Middle frontal gyrus (tissue), 1 donor: ENCODE data around the gene SBDS.
"Not testable (repeated sequence)": the region's sequence is repeated elsewhere in the genome, so short reads cannot be mapped to it uniquely, and the experiment has no call there.

Source experiments
- DNase-seq: peaks from one replicate; pipeline ENCODE4 v3.0.0-alpha.2; 2015; ENCODE audit warnings: low spot score; ENCODE audit errors: extremely low spot score

Gene SBDS

GRCh38 chr7:66996444-66997191, 1.2 kb upstream of the SBDS start, which contains the start of gene TYW1:
Gene TYW1 (plus strand): TSS chr7:66996833. CDS start chr7:66996979, 146 bp downstream.
- peak; percentile 97 for DNase-seq

GRCh38 chr7:66994691-66995049, 716 bp downstream of the SBDS start:
- DNase-seq, result not testable (repeated sequence)

GRCh38 chr7:66994051-66994450, 1.3 kb downstream of the SBDS start:
- not testable (repeated sequence) for DNase-seq

- not testable (repeated sequence) for DNase-seq
Observed at GRCh38 chr7:66989552-66989951, 5.8 kb downstream of the SBDS start.

- DNase-seq, result not testable (repeated sequence)
Observed at GRCh38 chr7:66980336-66980735, 15.1 kb downstream of the SBDS start.

GRCh38 chr7:66979013-66979412, 16.4 kb downstream of the SBDS start:
- not testable (repeated sequence) for DNase-seq

GRCh38 chr7:66978312-66978711, 17.1 kb downstream of the SBDS start:
- DNase-seq, result not testable (repeated sequence)

- DNase-seq, result no peak
Observed at GRCh38 chr7:66974986-66975590, 20.3 kb downstream of the SBDS start.

GRCh38 chr7:66970310-66970709, 25.1 kb downstream of the SBDS start:
- DNase-seq, result no peak

- not testable (repeated sequence) for DNase-seq
Observed at GRCh38 chr7:66969001-66969400, 26.4 kb downstream of the SBDS start.

GRCh38 chr7:66967029-66967428, 28.4 kb downstream of the SBDS start:
- no peak for DNase-seq

GRCh38 chr7:66964411-66964810, 31.0 kb downstream of the SBDS start:
- no peak for DNase-seq

- DNase-seq, result no peak
Observed at GRCh38 chr7:66961096-66961495, 34.3 kb downstream of the SBDS start.

GRCh38 chr7:66960192-66960591, 35.2 kb downstream of the SBDS start:
- no peak for DNase-seq

GRCh38 chr7:66958538-66959350, 36.6 kb downstream of the SBDS start:
- no peak for DNase-seq

- no peak for DNase-seq
Observed at GRCh38 chr7:66957595-66958290, 37.6 kb downstream of the SBDS start.

- DNase-seq, result no peak
Observed at GRCh38 chr7:66953044-66953427, 42.4 kb downstream of the SBDS start.

- DNase-seq, result no peak
Observed at GRCh38 chr7:66952343-66953043, 42.9 kb downstream of the SBDS start.

- DNase-seq, result peak; percentile 26
Observed at GRCh38 chr7:66950763-66951162, 44.6 kb downstream of the SBDS start.

- DNase-seq, result no peak
Observed at GRCh38 chr7:66950311-66950710, 45.1 kb downstream of the SBDS start.
